ENCODE measurements around the gene UQCR10.

The UQCR10 gene

GRCh38 chr22:29722151-29722550 is 45.0 kb upstream of the UQCR10 start:
- TF ChIP-seq CTCF (IDR thresholded peaks at IDR 0.05; ENCODE audit: control extremely low read depth, extremely low read depth, low read depth, missing control alignments) = no peak
- ChIA-PET POLR2A (no interaction called here), CTCF (no interaction called here)
- no peak for DNase-seq (ENCODE audit: extremely low spot score)

GRCh38 chr22:29722587-29722986 is 44.6 kb upstream of the UQCR10 start:
- ChIA-PET CTCF (no interaction called here), POLR2A (no interaction called here)
- DNase-seq (ENCODE audit: extremely low spot score) = no peak
- no peak for TF ChIP-seq CTCF (IDR thresholded peaks at IDR 0.05; ENCODE audit: control extremely low read depth, extremely low read depth, low read depth, missing control alignments)

GRCh38 chr22:29723766-29724165 is 43.4 kb upstream of the UQCR10 start:
- DNase-seq (ENCODE audit: extremely low spot score) = no peak
- TF ChIP-seq CTCF (IDR thresholded peaks at IDR 0.05; ENCODE audit: control extremely low read depth, extremely low read depth, low read depth, missing control alignments) = no peak
- CTCF ChIA-PET = no interaction called here
- POLR2A ChIA-PET = no interaction called here

- no peak for DNase-seq (ENCODE audit: extremely low spot score)
- no peak for TF ChIP-seq CTCF (IDR thresholded peaks at IDR 0.05; ENCODE audit: control extremely low read depth, extremely low read depth, low read depth, missing control alignments)
- ChIA-PET CTCF (interaction anchor here (3.0 kb wide), 1 partner anchor 281 kb away, joined by 10 read pairs; no protein-coding TSS in a partner anchor), POLR2A (no interaction called here)
Measured at GRCh38 chr22:29724843-29725242, 42.3 kb upstream of the UQCR10 start.

- no peak for TF ChIP-seq CTCF (IDR thresholded peaks at IDR 0.05; ENCODE audit: control extremely low read depth, extremely low read depth, low read depth, missing control alignments)
- ChIA-PET CTCF (interaction anchor here (3.0 kb wide), 1 partner anchor 279 kb away, joined by 10 read pairs; no protein-coding TSS in a partner anchor), POLR2A (no interaction called here)
- no peak for DNase-seq (ENCODE audit: extremely low spot score)
Measured at GRCh38 chr22:29726106-29726505, 41.1 kb upstream of the UQCR10 start.

GRCh38 chr22:29726512-29727130 is 40.5 kb upstream of the UQCR10 start:
- CTCF ChIA-PET = interaction anchor here (3.0 kb wide), 1 partner anchor 279 kb away, joined by 10 read pairs; no protein-coding TSS in a partner anchor
- POLR2A ChIA-PET = no interaction called here

More at GRCh38 chr22:29726512-29727130, 40.5 kb upstream of the UQCR10 start:
- no peak for DNase-seq (ENCODE audit: extremely low spot score)
- no peak for TF ChIP-seq CTCF (IDR thresholded peaks at IDR 0.05; ENCODE audit: control extremely low read depth, extremely low read depth, low read depth, missing control alignments)
